GM18520 (cell line): Measurements from ENCODE around the gene BECN2.

Experiments used
- ATAC-seq: cut with Tn5 transposase; IDR thresholded peaks from one replicate; pipeline ENCODE4 v1.9.1; 2021; ENCODE audit not compliant: unreplicated experiment

The BECN2 gene, protein sequence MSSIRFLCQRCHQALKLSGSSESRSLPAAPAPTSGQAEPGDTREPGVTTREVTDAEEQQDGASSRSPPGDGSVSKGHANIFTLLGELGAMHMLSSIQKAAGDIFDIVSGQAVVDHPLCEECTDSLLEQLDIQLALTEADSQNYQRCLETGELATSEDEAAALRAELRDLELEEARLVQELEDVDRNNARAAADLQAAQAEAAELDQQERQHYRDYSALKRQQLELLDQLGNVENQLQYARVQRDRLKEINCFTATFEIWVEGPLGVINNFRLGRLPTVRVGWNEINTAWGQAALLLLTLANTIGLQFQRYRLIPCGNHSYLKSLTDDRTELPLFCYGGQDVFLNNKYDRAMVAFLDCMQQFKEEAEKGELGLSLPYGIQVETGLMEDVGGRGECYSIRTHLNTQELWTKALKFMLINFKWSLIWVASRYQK

DNA sequence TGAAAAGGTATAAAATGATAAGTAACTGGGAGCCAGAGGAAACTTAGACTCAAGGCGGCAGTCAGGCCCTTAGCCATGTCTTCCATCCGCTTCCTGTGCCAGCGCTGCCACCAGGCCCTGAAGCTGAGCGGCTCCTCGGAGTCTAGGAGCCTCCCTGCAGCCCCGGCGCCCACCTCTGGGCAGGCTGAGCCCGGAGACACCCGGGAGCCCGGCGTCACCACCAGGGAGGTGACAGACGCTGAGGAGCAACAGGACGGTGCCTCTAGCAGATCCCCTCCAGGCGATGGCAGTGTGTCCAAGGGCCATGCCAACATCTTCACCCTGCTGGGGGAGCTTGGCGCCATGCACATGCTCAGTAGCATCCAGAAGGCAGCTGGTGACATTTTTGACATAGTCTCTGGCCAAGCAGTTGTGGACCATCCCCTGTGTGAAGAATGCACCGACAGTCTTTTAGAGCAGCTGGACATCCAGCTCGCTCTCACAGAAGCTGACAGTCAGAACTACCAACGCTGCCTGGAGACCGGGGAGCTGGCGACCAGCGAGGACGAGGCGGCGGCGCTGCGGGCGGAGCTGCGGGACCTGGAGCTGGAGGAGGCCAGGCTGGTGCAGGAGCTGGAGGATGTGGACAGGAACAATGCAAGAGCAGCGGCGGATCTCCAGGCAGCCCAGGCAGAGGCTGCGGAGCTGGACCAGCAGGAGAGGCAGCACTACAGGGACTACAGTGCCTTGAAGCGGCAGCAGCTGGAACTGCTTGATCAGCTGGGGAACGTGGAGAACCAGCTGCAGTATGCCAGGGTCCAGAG lies at the start of gene BECN2:
Gene BECN2, plus strand, starts transcription at position 76 of the 803 bp plus-strand sequence. Its CDS starts 0 bp downstream, at position 76.
- ATAC-seq, result no peak

DNA sequence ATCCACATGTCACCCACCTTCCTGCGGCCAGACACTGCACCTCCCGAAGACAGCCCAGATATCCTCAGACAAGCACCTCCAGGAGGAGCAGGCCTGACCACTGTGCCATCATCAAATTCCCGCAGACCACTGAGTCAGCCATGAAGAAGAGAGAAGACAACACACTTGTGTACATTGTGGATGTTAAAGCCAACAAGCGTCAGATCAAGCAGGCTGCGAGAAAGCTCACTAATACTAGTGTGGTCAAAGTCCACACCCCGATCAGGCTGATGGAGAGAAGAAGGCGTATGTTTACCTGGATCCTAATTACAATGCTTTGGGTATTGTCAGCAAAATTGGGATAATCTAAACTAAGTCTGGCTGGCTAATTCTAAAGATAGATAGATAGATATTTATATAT lies 41.4 kb upstream of the BECN2 start:
- ATAC-seq, result no peak

DNA sequence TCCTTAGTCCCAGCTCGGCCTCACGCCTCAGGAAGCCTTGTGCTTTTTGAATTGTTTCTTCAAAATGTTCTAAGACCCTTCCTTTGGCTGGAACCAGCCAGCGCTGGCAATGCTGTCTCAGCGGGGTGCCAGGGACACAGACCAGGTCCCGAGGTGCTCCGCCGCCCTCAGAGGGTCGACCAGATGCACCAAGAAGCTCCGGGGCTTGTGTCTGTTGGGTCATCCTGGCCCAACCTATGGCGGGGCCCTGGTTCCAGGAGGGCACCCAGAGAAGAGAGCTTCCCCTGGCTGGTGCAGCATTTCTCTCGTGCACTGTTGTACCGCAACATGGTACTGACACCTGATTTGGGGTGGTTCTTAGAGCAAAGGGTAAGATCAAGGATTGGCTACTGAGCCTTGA lies 40.1 kb upstream of the BECN2 start:
- ATAC-seq, result no peak

DNA sequence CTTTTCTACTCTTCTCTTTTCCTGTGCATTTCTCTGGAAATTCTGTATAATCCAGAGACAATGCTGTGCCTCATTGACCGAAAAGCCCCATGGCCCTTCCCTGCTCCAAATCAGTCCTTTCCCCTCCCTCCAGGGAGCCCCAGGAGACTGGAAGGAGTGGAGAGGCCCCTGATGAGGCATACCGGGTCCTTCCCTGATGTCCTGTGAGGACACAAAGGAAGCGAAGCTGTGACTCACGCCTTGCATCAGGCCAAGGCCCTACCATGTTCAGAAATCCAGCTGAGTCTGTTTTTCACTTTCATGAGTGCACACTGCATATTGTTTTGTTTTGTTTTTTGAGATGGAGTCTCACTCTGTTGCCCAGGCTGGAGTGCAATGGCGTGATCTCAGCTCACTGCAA lies 38.7 kb upstream of the BECN2 start:
- no peak for ATAC-seq

DNA sequence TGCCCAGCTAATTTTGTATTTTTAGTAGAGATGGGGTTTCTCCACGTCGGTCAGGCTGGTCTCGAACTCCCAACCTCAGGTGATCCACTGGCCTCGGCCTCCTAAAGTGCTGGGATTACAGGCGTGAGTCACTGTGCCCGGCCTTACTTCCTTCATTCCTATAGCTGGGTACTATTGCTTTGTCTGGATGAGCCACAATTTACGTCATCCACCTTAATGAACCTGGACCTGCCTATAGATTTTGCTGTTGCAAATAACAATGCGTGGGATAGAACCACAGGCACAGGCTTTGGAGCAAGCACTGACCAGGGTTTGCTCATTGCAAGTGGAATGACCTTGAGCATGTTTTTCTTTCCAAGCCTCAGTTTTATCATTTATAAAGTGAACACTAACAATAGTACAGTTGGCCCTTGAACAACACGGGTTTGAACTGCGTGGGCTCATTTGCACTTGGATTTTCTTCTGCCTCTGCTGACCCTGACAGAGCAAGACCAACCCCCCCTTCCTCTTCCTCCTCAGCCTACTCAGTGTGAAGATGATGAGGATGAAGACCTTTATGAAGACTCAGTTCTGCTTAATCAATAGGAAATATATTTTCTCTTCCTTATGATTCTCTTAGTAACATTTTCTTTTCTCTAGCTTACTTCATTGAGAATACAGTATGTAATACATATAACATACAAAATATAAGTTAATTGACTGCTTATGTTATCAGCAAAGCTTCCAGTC lies 33.3 kb upstream of the BECN2 start:
- no peak for ATAC-seq

DNA sequence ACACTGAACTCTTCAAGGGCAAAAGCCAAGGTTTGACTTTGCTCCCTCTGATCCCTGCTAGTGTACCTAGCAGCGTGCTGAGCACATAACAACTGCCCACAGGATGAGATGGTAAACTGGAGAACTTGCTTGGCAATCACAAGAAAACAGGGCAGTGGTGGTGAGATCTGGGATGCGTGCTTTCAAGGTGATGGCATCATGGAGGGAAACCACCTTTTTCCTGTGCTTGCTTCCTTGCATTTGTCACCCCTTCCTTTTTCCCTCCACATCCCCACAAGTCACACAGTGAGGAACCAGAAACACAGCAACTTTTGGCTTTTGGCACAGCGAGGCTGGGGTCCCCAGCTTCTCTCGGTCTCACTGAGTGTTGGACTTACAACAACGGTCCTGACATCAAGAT lies 31.4 kb upstream of the BECN2 start:
- ATAC-seq, result no peak

DNA sequence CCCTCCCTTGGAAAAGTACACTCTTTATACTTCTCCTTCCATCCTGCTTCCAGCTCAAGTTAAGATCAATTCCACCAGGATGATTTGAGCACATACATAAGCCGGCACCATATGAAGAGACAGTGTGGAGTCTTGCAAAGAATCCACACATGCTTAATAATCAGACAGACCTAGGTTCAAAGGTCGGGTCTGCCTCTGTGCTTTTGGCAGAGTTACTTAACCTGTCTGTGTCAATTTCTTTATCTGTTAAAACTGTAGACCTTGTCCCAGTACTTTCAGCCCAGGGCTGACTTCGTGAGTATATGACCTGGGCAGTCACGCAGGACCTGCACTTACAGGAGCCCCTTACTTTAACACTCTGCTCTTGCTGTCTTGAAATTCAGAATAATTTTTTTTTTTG lies 30.2 kb upstream of the BECN2 start:
- no peak for ATAC-seq

DNA sequence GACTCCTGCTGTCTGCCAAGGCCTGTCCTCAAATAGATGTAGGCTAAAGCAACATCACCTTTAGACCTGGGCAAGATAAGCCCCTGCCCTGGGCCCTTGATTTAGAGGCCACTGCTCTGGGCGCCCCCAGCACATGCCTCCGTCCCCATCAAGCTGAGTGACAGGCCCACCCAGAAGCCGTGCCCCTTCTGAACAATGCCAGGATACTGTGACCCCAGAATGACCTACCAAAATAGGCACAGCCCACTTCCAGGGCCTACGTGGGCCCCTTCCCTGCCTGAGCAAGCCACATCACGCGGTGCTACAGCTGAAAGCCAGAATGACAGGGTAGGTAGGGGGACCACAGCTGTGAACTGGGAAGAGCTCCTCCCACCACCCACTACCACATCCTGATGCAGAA lies 24.7 kb upstream of the BECN2 start:
- no peak for ATAC-seq

DNA sequence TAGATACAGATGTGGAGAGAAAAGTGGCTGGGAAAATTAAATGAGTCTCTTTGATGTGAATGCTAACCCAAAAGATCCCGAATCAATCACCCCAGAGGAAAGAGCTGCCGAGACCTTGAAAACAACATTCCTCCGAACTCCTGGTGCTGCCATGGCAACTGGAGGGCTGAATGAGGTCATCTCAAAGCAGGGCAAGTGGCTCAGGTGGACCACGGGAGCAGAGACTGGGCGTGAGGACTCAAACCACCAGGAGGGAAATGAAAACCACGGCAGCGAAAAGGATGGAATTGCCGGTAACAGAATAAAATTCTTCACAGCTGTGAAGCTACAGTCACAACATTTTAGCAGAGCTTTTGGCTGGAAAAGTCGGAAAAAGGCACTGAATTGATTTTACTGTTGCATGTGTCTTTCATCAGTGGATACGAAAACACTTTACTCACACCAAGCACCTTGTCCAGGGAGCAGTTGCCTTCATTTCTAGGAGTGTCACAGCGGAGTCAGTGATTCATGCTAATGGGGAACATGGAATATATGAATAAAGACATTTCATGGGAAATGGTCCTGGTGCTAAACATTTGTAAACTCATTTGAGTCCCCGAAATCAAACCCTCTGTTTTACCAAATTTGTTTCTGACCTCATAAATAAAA lies 23.2 kb upstream of the BECN2 start:
- no peak for ATAC-seq

DNA sequence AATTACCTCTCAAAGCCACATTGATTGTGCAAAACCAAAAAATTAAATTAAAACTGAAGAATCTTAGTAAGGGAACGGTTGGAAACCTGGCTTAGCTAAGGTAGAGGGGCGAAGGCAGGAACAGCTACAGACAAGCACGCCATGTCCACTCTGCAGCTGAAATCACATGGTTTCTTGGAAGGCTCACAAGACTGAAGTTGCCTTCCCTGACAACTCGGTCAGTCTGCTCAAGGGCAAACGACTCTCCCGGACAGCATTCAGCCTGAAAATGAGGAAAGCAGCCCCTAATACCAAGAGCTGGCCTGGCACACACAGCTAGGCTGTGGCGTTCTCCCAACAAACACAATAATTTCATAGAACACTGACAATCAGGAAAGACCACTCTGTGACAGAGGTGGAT lies 22.7 kb upstream of the BECN2 start:
- no peak for ATAC-seq

DNA sequence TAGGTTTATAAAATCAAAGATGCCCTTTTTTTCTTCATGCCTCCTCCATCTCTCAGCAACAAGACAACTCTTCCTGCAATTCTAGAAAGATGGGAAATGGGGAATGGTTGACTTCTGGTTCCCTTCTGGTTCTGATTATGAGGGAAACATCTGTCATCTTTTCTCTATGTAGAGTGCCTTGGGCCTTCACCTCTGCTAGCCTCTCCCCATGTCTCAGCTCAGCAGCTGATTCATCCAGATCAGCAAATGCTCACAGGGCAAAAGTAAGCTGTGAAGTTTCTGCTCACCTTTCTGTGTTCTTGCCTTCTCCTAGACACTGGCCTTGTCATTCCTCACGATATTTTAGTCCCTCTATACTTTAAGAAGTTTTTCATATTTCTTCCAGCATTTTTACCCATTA lies 17.8 kb upstream of the BECN2 start:
- ATAC-seq, result no peak

DNA sequence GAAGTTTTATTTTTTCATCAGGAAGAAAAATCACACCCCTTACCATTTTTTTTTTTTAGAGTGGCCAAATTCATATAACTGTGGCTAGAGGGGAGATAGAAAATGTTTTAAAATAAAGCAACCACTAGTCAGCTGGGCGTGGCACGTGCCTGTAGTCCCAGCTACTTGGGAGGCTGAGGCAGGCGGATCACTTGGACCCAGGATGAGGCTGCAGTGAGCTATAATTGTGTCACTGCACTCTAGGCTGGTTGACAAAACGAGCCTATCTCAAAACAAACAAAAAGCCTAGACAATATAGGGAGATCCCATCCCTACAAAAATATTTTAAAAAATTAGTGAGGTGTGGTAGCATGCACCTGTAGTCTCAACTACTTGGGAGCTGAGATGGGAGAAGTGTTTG lies 14.8 kb upstream of the BECN2 start:
- ATAC-seq, result no peak

DNA sequence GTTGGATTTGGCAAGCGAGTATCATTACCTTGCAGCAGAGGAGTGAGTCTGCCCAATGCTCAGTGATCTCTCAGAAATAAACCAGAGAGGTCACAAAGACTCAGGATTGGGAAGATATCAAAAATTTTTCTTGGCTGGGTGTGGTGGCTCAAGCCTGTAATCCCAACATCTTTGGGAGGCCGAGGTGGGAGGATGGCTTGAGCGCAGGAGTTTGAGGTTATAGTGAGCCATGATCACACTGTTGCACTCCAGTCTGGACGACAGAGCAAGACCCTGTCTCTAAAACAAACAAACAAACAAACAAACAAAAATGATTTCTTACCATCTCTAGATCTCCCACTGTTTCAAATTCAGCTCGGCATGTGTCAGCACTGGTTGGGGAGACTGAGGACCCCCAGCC lies 13.3 kb upstream of the BECN2 start:
- ATAC-seq, result no peak

DNA sequence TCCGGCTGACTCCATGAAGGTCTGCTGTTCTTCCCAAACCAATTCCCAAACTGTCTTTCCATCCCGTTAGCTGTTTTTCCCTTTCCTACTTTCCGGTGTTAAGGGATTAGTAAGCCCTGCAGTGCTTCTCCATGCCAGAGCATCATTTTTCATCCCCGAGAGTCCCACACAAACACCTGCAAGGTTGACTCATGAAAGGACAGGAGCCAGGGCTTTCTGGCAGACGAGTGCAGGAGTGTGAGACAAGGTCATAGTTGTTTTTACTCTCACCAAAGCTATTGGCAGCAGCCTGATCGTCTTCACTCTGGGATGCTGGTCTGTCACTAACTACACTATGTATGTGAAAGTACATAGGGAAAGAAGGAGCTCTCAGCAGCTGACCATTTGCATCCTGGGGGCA lies 10.2 kb upstream of the BECN2 start:
- ATAC-seq, result no peak

DNA sequence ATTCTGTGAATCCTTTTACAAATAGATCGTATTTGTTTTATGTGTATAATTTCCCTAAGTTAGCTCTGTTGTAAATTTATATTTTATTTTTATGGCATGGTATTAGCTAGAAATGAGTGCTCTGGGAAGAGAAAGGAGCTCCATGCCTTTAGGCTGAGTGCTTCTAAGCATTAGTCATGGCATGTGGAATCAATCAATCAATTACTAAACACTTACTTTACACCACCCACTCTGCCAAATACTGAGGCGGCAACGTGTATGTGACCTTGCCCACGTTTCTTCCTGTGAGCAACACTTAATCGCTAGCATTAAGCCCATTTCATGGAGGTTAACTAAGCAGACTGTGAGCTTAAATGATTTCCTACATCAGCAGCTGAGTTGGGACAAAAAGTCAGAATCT lies 7.2 kb upstream of the BECN2 start:
- ATAC-seq, result no peak

DNA sequence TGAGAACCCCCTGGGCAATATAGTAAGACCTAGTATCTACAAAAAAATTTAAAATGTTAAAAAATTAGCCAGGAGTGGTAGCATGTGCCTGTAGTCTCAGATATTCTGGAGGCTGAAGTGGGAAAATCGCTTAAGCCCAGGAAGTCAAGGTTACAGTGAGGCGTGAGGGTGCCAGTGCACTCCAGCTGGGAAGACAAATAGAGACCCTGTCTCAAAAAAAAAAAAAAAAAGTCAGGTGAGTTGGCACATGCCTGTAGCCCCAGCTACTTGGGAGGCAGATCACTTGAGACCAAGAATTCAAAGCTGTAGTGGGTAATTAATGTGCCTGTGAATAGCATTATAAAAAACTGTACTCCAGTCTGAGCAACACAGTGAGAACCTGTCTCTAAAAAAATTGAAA lies 4.6 kb downstream of the BECN2 start:
- no peak for ATAC-seq

DNA sequence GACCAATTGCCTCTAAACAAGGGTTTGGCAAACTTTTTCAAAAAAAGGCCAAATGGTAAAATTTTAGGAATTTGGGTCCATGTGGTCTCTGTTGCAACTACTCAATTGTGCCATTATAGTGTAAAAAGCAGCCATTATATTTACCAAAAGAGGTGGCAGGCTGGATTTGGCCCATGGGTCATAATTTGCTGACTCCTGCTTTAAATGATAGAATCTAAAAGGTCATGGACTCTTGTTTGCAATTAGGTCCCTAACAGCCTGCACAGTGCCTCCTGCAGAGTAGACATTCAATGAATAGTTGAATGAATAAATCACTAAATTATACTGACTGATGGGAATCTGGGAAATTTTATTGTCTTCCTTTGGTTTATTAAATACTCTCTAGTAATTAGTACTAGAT lies 6.2 kb downstream of the BECN2 start:
- no peak for ATAC-seq

DNA sequence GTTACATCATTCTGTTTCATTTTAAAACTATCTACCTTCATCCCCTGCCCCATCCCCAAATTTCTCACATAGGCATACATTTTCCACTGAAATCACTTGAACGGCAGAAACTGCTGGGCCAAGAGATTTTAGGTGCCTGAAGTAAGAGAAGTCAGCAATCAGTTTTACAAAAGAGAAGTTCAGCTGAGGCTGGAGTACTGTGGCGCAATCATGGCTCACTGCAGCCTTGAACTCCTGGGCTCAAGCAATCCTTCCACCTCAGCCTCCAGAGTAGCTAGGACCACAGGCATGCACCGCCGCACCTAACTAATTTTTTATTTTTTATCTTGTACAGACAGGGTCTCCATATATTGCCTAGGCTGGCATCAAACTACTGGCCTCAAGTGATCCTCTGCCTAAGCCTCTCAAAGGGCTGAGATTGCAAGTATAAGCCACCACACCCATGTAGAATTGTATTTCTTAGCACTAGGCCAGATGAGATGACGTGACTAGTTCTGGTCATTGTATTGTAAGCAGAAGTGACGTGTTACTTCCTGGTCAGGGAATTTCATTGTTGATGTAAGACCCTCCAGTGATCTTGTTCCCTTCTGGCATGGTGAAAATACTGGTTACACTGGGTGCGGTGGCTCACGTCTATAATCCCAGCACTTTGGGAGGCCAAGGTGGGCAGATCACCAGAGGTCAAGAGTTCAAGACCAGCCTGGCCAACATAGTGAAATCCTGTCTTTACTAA lies 7.1 kb downstream of the BECN2 start:
- ATAC-seq, result no peak

DNA sequence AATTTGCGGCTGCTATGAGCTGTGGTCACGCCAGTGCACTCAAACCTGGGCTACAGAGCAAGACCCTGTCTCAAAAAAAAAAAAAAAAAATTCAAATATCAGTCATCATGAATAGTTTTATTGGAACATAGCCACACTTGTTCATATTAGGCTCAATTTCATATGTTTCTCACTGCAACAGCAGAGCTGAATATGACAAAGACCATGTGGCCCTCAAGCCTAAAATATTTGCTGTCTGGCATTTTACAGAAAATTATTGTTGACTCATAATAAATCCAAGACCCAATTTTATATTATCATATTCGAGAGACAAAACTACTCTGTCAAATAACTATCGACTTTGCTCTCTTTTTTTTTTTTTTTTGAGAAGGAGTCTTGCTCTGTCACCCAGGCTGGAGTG lies 11.0 kb downstream of the BECN2 start:
- ATAC-seq, result no peak

DNA sequence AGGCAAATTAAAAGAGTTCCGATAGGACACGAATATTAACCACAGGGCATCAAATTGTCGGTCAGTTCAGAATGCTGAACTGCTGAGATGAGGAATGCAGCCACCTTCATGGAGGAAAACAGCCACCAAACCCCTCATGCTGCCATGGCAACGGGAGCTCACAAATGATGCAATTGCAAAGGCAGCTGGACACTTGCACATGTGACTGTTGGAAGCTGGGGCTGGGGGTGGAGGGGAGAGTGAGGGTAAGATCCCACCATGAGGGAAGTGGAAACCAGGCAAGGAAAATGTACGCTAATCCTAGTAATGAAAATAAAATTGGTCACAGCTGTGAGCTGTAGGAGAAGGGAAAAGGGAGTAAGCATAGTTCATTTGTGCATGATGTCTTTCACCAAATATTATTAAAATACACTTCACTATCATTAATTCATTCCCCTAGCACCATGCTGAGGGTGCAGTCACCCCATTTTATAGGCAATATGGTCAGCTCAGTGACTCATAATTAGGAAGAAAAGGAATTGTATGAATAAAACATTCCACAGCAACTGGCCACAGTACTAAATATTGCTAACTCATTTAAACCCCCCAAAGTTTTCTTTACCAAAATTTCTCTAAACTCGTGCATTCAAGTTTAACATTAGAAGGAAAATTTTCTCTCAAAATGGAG lies 15.3 kb downstream of the BECN2 start:
- ATAC-seq, result no peak
